ENCODE results near the gene RAB5A. TPM values are rescaled to one million over a fixed set of nuclear protein-coding genes. Genes with fewer than 3 reads are reported as not detected.
"Not testable (repeated sequence)": the region's sequence is repeated elsewhere in the genome, so short reads cannot be mapped to it uniquely, and the experiment has no call there.

The RAB5A gene
- total RNA-seq, 1 experiment from 2014 or later, result 66.5 TPM

GRCh38 chr3:19947549-19948225, 790 bp downstream of the RAB5A start:
- peak; percentile 51 for DNase-seq (ENCODE audit: low read depth)

DNA sequence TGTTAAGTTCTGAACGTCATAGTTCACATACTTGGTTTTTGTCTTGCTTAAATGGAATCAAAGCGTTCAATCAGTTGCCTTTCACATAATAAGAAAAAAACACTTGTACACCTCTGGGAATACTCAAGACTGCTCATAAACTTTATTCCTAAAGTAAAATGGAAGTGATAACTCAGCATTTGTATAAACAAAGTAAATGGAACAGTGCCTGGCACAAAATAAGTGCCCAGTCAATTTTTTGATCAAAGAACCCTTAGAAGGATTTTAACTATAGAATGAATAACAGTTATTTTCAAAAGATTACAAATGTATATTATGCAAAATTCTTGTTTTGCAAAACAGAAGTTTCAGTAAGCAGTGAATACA, 1.3 kb downstream of the RAB5A start:
- no peak for DNase-seq (ENCODE audit: low read depth)

GRCh38 chr3:19950316-19950715, 3.4 kb downstream of the RAB5A start:
- DNase-seq (ENCODE audit: low read depth), result no peak

DNA sequence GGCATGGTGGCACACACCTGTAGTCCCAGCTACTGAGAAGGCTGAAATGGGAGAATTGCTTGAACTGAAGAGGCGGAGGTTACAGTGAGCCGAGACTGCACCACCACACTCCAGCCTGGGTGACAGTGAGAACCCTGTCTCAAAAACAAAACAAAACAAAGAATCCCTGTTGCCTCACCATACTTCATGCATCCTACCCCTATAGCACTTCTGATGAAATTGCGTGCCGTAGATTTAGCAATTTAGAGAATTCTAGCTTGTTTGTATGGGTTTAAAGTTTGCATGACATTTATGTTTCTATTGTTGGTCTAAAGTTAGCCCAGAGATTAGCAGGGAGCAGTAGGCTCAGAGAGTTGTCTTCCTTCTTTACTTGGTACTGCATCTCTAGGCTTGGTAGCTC, 7.8 kb downstream of the RAB5A start:
- DNase-seq (ENCODE audit: low read depth), result no peak

GRCh38 chr3:19957354-19957753, 10.5 kb downstream of the RAB5A start:
- DNase-seq (ENCODE audit: low read depth), result peak; percentile 1

- DNase-seq (ENCODE audit: low read depth), result no peak
Measured at GRCh38 chr3:19959505-19959904, 12.6 kb downstream of the RAB5A start.

DNA sequence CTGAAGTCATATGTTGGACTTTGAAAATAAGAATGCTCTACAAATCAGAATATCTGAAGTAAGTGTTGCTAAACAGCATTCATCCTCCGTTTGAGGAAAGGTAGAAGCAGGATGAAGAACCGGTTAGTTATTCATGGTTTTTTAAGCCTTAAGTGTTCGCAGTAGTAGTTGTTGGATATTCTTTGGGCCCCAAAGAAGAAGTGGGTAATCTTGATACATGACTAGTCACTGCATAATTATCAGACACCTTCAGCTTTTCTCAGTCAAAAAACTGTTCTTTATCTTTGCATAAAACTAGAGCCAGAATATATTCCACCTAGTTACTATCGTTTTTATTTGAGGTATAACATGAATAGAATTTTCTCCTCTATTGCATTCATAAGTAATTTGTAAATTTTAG, 13.8 kb downstream of the RAB5A start:
- no peak for DNase-seq (ENCODE audit: low read depth)

GRCh38 chr3:19961960-19962359, 15.1 kb downstream of the RAB5A start:
- DNase-seq (ENCODE audit: low read depth), result no peak

GRCh38 chr3:19967208-19967607, 20.3 kb downstream of the RAB5A start:
- DNase-seq (ENCODE audit: low read depth), result no peak

DNA sequence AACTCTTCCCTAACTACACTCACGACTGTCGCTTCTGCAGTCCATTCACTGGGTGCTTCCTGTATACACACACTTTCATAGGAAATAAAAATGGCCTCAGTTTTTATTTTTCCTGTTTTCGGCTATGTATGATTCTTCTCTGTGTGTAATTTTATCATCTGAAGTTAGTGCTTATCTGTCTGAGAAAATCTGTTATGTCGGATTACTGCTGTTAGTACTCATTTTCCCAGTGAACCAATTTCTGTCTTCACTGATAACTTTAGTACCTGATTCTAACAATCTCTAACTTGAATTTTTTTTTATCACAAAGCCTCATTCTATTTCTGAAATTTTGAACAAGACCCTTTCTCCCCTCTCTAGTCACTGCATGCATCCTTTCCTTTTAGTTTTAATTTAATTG, 20.9 kb downstream of the RAB5A start:
- no peak for DNase-seq (ENCODE audit: low read depth)

GRCh38 chr3:19970327-19970726, 23.4 kb downstream of the RAB5A start:
- DNase-seq (ENCODE audit: low read depth), result no peak

- no peak for DNase-seq (ENCODE audit: low read depth)
Measured at GRCh38 chr3:19972054-19972453, 25.2 kb downstream of the RAB5A start.

GRCh38 chr3:19988904-19989303, 42.0 kb downstream of the RAB5A start:
- not testable (repeated sequence) for DNase-seq (ENCODE audit: low read depth)

DNA sequence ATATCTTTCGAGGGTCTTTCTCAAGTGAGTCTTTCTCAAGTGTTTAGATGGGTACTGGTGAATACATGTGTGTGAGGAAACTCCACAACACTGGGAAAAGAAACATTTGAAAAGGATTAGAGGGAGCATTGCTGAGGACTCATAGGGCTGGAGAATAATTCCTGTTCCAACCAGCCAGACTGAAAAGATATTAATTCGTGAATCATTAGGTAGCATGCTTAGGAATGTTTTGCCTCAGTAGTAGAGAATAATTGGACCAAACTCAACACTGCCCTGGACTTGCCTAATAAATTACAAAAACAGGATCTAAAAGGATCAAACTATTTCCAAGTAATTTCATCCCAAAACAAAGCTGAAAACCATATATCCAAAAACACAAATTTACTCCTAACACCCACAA, 47.9 kb downstream of the RAB5A start:
- DNase-seq (ENCODE audit: low read depth), result no peak

GRCh38 chr3:19997502-19997901, 50.6 kb downstream of the RAB5A start:
- DNase-seq (ENCODE audit: low read depth), result no peak

DNA sequence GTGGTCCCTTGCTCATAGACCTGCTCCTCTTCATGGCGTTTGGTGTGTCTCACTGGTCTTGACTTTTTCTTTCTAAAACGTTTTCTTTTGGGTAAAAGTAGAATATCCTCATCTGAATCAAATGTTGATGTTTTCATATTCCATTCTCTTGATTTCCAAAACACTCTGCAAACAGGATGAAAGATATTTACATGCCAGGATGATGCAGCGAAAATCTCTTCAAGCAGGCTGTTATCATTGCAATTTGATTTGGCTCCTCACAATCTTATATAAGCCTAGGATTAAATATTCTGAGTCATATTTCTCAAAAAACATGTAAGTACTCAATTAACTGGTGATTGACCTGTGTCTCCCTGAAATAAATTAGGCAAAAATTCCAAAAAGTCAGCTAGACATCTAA, 55.0 kb downstream of the RAB5A start:
- DNase-seq (ENCODE audit: low read depth), result no peak

DNA sequence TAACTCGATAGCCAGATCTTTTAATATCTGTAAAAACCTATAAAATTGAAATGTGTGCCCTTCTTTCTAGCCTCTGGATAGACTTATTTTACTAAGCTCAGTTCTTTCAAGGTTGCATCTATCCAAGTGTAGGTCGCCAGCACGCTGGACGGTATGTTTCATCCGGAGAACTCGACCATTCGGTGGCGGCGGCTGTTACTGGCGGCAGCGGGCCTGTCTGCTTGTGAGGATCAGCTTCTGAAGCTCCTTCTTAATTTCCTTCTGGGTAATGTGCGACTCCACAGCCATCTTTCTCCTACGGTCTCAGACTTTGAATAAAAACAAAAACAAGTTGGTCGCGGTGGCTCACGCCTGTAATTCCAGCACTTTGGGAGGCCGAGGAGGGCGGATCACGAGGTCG, 61.1 kb downstream of the RAB5A start:
- DNase-seq (ENCODE audit: low read depth), result no peak

DNA sequence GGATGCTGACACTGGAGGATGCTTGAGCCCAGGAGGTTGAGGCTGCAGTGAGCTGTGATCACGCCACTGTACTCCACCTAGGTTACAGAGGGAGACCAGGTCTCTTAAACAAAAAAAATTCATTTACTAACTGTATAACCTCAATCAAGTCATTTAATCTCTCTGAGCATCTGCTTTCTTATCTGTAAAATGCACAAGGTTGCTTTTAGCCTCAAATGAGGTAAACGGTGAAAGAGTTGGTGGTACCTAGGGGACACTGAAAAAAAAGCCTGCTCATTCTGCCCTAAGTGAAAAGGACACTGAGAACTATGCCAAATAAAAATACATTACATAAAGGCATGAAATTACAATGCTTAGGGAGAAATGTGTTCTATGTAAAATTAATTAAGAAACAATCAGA, 61.7 kb downstream of the RAB5A start:
- no peak for DNase-seq (ENCODE audit: low read depth)

DNA sequence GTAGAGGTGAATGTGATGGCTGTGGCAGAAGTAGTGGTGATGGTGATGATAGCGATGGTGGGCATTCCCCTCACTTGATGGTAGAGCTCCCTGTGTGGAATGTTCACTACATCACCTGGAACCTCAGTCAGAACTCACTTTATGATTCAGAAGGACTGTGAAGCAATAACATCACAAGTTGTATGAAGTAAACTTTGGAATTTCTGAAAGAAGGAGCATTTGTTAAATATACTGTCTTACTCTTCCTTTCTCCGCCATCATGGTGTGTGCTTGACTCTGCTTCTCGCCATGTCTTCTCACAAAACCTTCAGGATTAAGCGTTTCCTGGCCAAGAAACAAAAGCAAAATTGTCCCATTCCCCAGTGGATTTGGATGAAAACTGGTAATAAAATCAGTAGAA, 65.3 kb downstream of the RAB5A start, which contains the start of gene PP2D1:
TSS of gene PP2D1 (minus strand) at position 101 of the 400 bp plus-strand sequence. CDS start 192 bp downstream, outside the sequence.
- DNase-seq (ENCODE audit: low read depth), result no peak

GRCh38 chr3:20013396-20013795, 66.5 kb downstream of the RAB5A start:
- no peak for DNase-seq (ENCODE audit: low read depth)

GRCh38 chr3:20015525-20015924, 68.6 kb downstream of the RAB5A start:
- no peak for DNase-seq (ENCODE audit: low read depth)

- not testable (repeated sequence) for DNase-seq (ENCODE audit: low read depth)
Measured at GRCh38 chr3:20016076-20016475, 69.2 kb downstream of the RAB5A start.

DNA sequence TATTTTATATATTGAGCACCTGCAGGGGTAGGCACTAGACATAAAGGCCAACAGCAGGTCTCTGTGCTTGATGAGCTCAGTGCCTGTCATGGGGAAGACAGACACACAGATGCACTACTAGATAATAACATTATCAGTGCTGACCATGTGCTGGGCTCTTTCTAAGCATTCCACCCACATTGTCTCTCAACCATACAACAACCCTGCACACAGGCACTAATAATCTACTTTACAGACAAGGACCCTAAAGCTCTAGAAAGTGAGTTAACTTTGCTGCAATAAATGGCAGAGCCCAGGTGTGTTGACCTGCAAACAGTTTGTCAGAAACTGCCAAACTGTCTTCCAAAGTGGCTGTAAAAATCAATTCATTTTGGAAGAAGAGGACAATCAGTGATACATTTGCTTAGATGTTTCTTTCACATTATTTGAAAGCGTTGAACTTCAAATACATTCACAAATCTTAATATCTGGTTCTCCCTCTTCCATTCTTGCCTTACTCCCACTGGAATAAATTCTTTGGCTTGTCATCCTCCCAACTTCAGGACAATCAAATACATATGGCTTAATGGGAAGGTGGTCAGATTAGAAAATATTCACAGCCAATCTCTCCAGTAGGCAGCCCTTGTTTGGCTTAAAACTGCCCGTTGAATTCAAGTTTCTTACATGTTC, 76.2 kb downstream of the RAB5A start:
- no peak for DNase-seq (ENCODE audit: low read depth)
